ENCODE measurements around the gene TENM4.
A peak's percentile ranks its signal among the peaks of the same experiment; 100 is the strongest.

Gene TENM4

GRCh38 chr11:79382301-79383050 is 58.4 kb downstream of the TENM4 start:
- DNase-seq = no peak

GRCh38 chr11:79381036-79381435 is 59.8 kb downstream of the TENM4 start:
- no peak for DNase-seq

GRCh38 chr11:79377406-79377805 is 63.4 kb downstream of the TENM4 start:
- no peak for DNase-seq

- no peak for DNase-seq
Measured at GRCh38 chr11:79375818-79376550, 64.8 kb downstream of the TENM4 start.

GRCh38 chr11:79374727-79375126 is 66.1 kb downstream of the TENM4 start:
- no peak for DNase-seq

- DNase-seq = no peak
Measured at GRCh38 chr11:79371724-79372123, 69.1 kb downstream of the TENM4 start.

GRCh38 chr11:79371152-79371551 is 69.7 kb downstream of the TENM4 start:
- DNase-seq = no peak

GRCh38 chr11:79369055-79369454 is 71.8 kb downstream of the TENM4 start:
- no peak for DNase-seq

- no peak for DNase-seq
Measured at GRCh38 chr11:79367844-79368243, 73.0 kb downstream of the TENM4 start.

GRCh38 chr11:79366218-79366617 is 74.6 kb downstream of the TENM4 start:
- DNase-seq = no peak

- no peak for DNase-seq
Measured at GRCh38 chr11:79363861-79364378, 76.9 kb downstream of the TENM4 start.

- DNase-seq = no peak
Measured at GRCh38 chr11:79363256-79363655, 77.6 kb downstream of the TENM4 start.

- no peak for DNase-seq
Measured at GRCh38 chr11:79362821-79363220, 78.0 kb downstream of the TENM4 start.

GRCh38 chr11:79362206-79362757 is 78.5 kb downstream of the TENM4 start:
- DNase-seq = no peak

GRCh38 chr11:79358258-79358657 is 82.6 kb downstream of the TENM4 start:
- DNase-seq = no peak

- DNase-seq = no peak
Measured at GRCh38 chr11:79353706-79354105, 87.1 kb downstream of the TENM4 start.

- DNase-seq = no peak
Measured at GRCh38 chr11:79352349-79352703, 88.5 kb downstream of the TENM4 start.

- DNase-seq = no peak
Measured at GRCh38 chr11:79348976-79349682, 91.7 kb downstream of the TENM4 start.

GRCh38 chr11:79346021-79346420 is 94.8 kb downstream of the TENM4 start:
- peak; percentile 18 for DNase-seq

GRCh38 chr11:79344753-79345294 is 96.0 kb downstream of the TENM4 start:
- no peak for DNase-seq

GRCh38 chr11:79342686-79343085 is 98.1 kb downstream of the TENM4 start:
- no peak for DNase-seq

- no peak for DNase-seq
Measured at GRCh38 chr11:79342236-79342635, 98.6 kb downstream of the TENM4 start.

- DNase-seq = no peak
Measured at GRCh38 chr11:79340535-79340934, 100.3 kb downstream of the TENM4 start.
